NT2/D1 (cell line): Measurements from ENCODE around the gene HEG1.

Experiments
- SUZ12 ChIP-seq: IDR thresholded peaks from 2 replicates; pipeline ENCODE4 v1.6.1; 2011; ENCODE audit not compliant: insufficient read length, insufficient read depth; ENCODE audit errors: extremely low read depth
- YY1 ChIP-seq: IDR thresholded peaks from 2 replicates; pipeline ENCODE4 v1.6.1; 2011; ENCODE audit not compliant: insufficient read length, insufficient read depth
- ZNF274 ChIP-seq: IDR thresholded peaks from 2 replicates; pipeline ENCODE4 v1.6.1; 2011; ENCODE audit warnings: mild to moderate bottlenecking, low read depth, low read length

- TF ChIP-seq ZNF274 (no peak), YY1 (no peak), SUZ12 (no peak)
These were observed 104.1 kb downstream of the HEG1 start for GRCh38 chr3:124951511-124952281.
